HG02870 (cell line): Measurements from ENCODE around the gene FBXL16.
"Not testable (repeated sequence)": the region's sequence is repeated elsewhere in the genome, so short reads cannot be mapped to it uniquely, and the experiment has no call there.

Experiments
- ATAC-seq: cut with Tn5 transposase; IDR thresholded peaks from one replicate; pipeline ENCODE4 v1.9.1; 2021; ENCODE audit warnings: mild to moderate bottlenecking, moderate library complexity; ENCODE audit not compliant: unreplicated experiment

FBXL16 gene, protein sequence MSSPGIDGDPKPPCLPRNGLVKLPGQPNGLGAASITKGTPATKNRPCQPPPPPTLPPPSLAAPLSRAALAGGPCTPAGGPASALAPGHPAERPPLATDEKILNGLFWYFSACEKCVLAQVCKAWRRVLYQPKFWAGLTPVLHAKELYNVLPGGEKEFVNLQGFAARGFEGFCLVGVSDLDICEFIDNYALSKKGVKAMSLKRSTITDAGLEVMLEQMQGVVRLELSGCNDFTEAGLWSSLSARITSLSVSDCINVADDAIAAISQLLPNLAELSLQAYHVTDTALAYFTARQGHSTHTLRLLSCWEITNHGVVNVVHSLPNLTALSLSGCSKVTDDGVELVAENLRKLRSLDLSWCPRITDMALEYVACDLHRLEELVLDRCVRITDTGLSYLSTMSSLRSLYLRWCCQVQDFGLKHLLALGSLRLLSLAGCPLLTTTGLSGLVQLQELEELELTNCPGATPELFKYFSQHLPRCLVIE

DNA sequence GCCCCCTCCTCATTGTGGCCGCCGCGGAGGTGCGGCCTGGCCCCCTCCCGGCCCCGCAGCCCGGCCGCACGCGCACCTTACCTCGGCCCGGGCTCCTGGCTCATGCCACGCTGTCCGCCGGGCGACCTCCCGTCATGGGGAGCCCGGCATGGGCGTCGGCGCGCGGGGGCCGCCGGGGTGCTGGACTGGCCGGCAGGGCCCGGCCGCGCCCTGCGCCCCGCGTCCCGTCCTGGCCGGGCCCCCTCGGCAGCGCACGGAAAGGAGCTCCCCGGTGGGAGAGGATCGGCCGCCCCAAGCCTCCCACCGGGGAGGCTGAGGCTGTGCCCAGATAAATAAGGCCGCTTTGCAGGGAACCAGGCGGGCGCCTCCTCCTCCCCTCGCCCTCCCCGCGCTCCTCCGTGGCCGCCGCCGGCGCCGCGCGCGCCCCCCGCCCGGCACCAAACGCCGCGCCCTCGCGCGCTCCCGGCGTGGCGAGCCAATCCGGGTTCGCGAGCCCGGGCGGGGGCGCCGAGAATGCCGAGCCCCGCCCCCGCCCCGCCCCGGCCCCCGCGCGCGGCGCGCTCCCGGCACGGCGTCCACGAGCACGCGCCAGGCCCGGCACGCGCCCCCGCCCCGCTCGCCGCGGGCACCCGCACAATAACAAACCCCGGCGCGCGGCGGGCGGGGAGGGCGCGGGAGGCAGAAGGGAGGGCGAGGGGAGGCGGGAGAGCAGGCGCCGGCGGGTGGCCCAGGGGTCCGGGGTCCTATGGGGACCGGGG, at the start of gene FBXL16:
Gene FBXL16, minus strand, starts transcription at position 371 of the 758 bp plus-strand sequence. CDS start 8,396 bp downstream, outside the sequence.
- ATAC-seq: no peak

DNA sequence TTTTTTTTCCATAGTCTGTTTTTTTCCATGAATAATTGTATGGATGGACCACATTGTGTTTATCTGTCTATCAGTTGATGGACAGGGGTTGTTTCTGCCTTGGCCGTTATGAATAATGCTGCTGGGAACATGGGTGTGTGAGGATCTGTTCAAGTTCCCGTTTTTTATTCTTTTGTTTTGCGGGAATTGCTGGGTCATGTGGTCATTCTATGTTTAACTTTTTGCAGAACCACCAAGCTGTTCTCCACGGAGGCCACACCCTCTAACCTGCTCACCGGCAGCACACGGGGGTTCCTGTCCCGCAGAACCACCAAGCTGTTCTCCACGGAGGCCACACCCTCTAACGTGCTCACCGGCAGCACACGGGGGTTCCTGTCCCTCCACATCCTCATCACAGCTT, 49.1 kb upstream of the FBXL16 start:
- ATAC-seq: no peak

- not testable (repeated sequence) for ATAC-seq
Measured at GRCh38 chr16:754121-754607, 48.6 kb upstream of the FBXL16 start.

DNA sequence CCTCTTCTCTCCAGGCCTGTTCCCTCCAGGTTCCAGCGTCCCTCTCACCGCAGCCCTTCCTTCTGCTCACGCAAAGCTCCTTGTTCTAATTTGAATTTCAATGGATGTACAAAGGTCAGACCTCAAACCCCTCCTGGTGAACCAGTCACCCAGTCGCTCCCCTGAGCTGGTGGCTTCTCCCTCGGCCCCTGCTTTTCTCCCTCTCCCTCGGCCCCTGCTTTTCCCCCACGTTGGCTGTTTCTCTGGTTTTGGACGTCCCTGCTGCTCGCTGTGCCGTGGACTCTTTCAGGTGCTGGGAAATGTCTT, 46.4 kb upstream of the FBXL16 start:
- ATAC-seq: no peak

GRCh38 chr16:751152-752006, 45.8 kb upstream of the FBXL16 start:
- ATAC-seq: no peak

DNA sequence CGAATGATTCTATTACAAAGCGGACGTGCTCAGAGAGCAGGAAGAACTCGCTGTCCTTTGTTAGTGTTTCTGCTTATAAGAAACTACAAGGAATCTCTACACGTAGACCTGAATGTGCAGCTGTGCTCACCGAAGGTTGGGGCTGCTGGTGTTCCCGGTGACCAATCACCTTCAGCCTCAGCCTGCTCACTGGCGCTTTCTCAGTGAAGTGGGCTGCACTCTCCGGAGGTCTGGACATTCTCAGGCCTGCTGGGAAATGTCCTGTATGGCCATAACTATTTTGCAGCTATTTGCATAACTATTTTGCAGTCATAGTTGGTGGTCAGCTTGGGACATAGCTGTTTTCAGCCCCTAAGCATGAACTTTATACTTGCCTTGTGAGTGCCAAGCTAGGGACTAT, 44.9 kb upstream of the FBXL16 start:
- ATAC-seq: no peak

DNA sequence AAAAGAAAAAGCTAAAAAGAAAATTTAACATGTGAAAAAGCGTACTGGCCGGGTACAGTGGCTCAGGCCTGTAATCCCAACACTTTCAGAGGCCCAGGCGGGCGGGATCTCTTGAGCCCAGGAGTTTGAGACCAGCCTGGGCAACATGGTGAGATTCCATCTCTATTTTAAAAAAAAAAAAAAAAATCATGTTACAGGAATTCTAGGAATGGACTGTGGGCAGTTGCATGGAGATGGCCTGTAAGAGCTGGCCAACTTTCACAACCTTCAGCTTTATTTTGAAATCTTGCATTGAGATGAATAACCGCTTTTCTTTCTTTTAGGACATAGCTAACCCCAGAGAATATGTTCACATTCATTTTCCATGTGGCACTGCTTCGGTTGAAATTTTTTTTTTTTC, 43.4 kb upstream of the FBXL16 start:
- ATAC-seq: no peak

GRCh38 chr16:747978-748746, 42.6 kb upstream of the FBXL16 start:
- ATAC-seq: no peak

GRCh38 chr16:746637-747036, 41.0 kb upstream of the FBXL16 start:
- ATAC-seq: no peak

GRCh38 chr16:745739-746138, 40.1 kb upstream of the FBXL16 start:
- ATAC-seq: no peak

- ATAC-seq: no peak
Measured at GRCh38 chr16:743794-744500, 38.3 kb upstream of the FBXL16 start.

GRCh38 chr16:742894-743293, 37.3 kb upstream of the FBXL16 start:
- not testable (repeated sequence) for ATAC-seq

- ATAC-seq: no peak
Measured at GRCh38 chr16:741986-742629, 36.5 kb upstream of the FBXL16 start.

- ATAC-seq: no peak
Measured at GRCh38 chr16:740764-741505, 35.3 kb upstream of the FBXL16 start, which contains the start of gene CIAO3. Gene CIAO3, minus strand, starts transcription at chr16:740997. Its CDS starts 12 bp downstream, at chr16:740985.

DNA sequence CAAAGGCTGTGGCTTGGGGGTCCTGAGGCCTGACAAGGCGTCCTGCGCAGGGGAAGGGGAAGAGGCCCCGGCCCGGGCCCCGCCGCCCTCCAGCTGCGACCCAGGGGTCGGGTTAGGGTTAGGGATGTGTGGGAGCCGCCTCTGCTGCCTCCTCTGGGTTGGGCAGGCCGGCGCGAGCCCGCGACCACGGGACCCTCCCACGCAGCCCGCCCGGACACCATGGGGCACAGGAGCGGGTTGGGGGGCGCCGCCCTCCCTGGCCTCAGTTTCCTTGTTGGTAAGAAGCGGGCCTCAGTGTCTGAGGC, 34.8 kb upstream of the FBXL16 start:
- ATAC-seq: no peak

DNA sequence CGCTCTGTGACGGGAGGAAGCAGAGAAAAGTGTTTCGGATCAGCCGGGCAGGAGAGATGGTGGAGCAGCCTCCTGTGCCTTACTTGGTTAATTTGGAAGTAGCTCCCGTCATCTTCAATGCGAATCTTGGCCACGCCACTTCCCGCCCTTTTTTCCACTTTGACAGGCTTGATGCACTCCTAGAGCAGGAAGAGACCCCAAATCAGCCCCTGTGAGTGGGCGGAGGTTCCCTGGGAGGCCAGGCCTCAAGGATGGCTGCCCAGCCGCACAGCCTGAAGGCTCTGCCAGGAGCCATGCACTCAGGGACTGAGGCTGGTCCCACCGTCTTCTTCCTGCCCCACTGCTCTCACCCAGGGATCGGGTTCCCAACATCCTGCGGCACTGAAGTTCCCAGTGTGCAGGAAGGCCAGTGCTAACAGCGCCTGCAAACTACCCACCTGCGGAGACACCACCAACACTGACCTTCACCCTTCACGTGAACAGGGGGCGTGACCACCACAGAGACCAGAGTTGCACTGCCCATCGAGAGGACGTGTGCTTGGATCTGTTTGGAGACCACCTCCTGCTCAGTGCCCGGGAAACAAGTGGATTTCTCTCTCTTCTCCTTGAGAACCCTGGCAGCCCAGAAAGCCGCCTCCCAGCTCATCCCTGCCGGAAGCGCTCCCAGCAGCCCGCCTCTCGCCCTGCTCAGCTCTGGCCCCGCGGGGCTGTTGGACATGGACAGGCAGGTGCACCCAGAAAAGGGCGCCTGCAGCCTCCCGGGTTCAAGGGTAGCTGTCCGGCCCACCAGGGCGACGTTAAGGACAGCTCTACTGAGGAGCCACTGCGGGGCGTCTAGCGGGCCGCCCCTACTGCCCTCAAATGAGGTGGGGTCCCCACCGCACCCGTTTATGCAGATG, 34.2 kb upstream of the FBXL16 start:
- no peak for ATAC-seq

GRCh38 chr16:736936-737481, 31.4 kb upstream of the FBXL16 start:
- ATAC-seq: no peak
